Stomach (tissue), 9 donors: ENCODE results near the gene TBPL1. TPM values are rescaled to one million over a fixed set of nuclear protein-coding genes. Genes with fewer than 3 reads are reported as not detected.
A peak's percentile ranks its signal among the peaks of the same experiment; 100 is the strongest.

ENCODE experiments used
- DNase-seq, 2 donors: peaks; one replicate each; pipeline versions ENCODE4 v3.0.0 to v3.0.0-alpha.2; 2013 to 2019
- H3K27ac ChIP-seq, 5 donors: fragments of 200-600 bp in 4 of 5; sonication (generic) in 4 of 5; one replicate each; pipeline ENCODE4 v1.5.1; 2013 to 2019; ENCODE audit warnings: mild to moderate bottlenecking in 1 of 5, moderate library complexity in 1 of 5
- H3K27me3 ChIP-seq, 3 donors: fragments of 200-600 bp; sonication (generic); one replicate each; pipeline ENCODE4 v1.5.1; 2017 to 2019; ENCODE audit warnings: mixed run types in 1 of 3
- H3K36me3 ChIP-seq, 4 donors: fragments of 200-600 bp; sonication (generic); 1 replicate in 3 of 4; 2 replicates in 1 of 4; pipeline ENCODE4 v1.5.1; 2016 to 2019
- H3K4me1 ChIP-seq, 4 donors: fragments of 200-600 bp; sonication (generic); one replicate each; pipeline ENCODE4 v1.5.1; 2016 to 2019
- H3K4me3 ChIP-seq, 4 donors: fragments of 200-600 bp; sonication (generic) in 3 of 4; one replicate each; pipeline ENCODE4 v1.5.1; 2016 to 2019; ENCODE audit warnings: mild to moderate bottlenecking in 1 of 4
- H3K9me3 ChIP-seq, 4 donors: fragments of 200-600 bp; sonication (generic); one replicate each; pipeline ENCODE4 v1.5.1; 2016 to 2019
- CTCF ChIP-seq, 7 experiments: fragments of 450-650 bp in 4 of 7; fragments of 200-600 bp in 3 of 7; sonication (generic) in 3 of 7; IDR thresholded peaks; one replicate each; pipeline ENCODE4 v1.5.1; 2016 to 2019; ENCODE audit warnings: antibody characterized with exemption in 7 of 7, control low read depth in 2 of 7, mild to moderate bottlenecking in 1 of 7
- EP300 ChIP-seq: sonication (generic); formaldehyde crosslinking; IDR thresholded peaks from one replicate; pipeline ENCODE4 v1.6.1; 2017; ENCODE audit warnings: antibody characterized with exemption
- POLR2A ChIP-seq, 4 donors: fragments of 450-650 bp; IDR thresholded peaks; one replicate each; pipeline ENCODE4 v1.6.1; 2016; ENCODE audit warnings: antibody characterized with exemption in 4 of 4, control low read depth in 2 of 4, mild to moderate bottlenecking in 1 of 4, moderate library complexity in 1 of 4
- POLR2AphosphoS5 ChIP-seq, 3 donors: sonication (generic); formaldehyde crosslinking; IDR thresholded peaks; one replicate each; pipeline ENCODE4 v1.6.1; 2016; ENCODE audit warnings: antibody characterized with exemption in 3 of 3
- WGBS, 5 donors: extraction: QIAGEN DNeasy Blood & Tissue Kit in 3 of 5; methylation state at CpG; one replicate each; pipeline versions ENCODE4 v1.1.5 to v1.1.7; 2013 to 2018; 5-methylcytosine and 5-hydroxymethylcytosine counted together
- intact Hi-C: fragments of 100-400 bp; cut with DNase I; formaldehyde crosslinking; loops from one replicate; pipeline ENCODE4 v1.15.1; 2023; ENCODE audit warnings: low total_unique reads
- polyA plus RNA-seq, 3 donors: library from polyadenylated mRNA; stranded (reverse); fragments of 200-250 nt; gene quantifications; one replicate each; pipeline ENCODE4 v1.2.3, GENCODE V29; 2013
- total RNA-seq, 5 donors: library from RNA; depleted of rRNA; stranded (reverse); fragments of >200 nt; gene quantifications; one replicate each; pipeline versions ENCODE4 v1.1.0 to v1.2.3, GENCODE V29; 2014 to 2016
- donor health status: healthy with polysubstance abuse.
- donor health status: Bipolar disorder and iron deficiency.
- donor health status: healthy.

TBPL1 gene
- total and polyA plus RNA-seq, 8 donors: 0.29 to 67.7 (median 17.7) TPM

GRCh38 chr6:133983099-133983939, 30.3 kb downstream of the TBPL1 start:
- H3K27ac ChIP-seq: no peak overlapping the region
- WGBS, 5 donors: 76 to 81% (median 80%) methylated on average over 9 of the region's 9 CpGs

GRCh38 chr6:133985970-133986369, 32.9 kb downstream of the TBPL1 start:
- Histone ChIP-seq H3K4me3 (no peak overlapping the region), H3K27me3 (no peaks in the 10 kb centered on the region), H3K27ac (no peak overlapping the region), H3K4me1 (peaks cover 0 to 8% (median 3%) of the 10 kb centered on the region in 4 donors), H3K36me3 (peaks cover 14 to 82% (median 62%) of the 10 kb centered on the region in 4 donors), H3K9me3 (no peaks in the 10 kb centered on the region)
- intact Hi-C loops: no loop called here
- WGBS, 5 donors: 83 to 97% (median 95%) methylated on average over 1 of the region's 1 CpG
- TF ChIP-seq POLR2A (IDR thresholded peaks at IDR 0.05) (no peak), EP300 (no peak), CTCF (IDR thresholded peaks at IDR 0.05) (no peak), POLR2AphosphoS5 (IDR thresholded peaks at IDR 0.05) (no peak)
- DNase-seq: no peak

More at GRCh38 chr6:133983099-133983939, 30.3 kb downstream of the TBPL1 start:
- H3K9me3 ChIP-seq: no peaks in the 10 kb centered on the region
- intact Hi-C loops: no loop called here
- no peaks in the 10 kb centered on the region for H3K27me3 ChIP-seq
- TF ChIP-seq EP300: no peak
- TF ChIP-seq CTCF (IDR thresholded peaks at IDR 0.05): no peak
- TF ChIP-seq POLR2A (IDR thresholded peaks at IDR 0.05): no peak
- TF ChIP-seq POLR2AphosphoS5 (IDR thresholded peaks at IDR 0.05): no peak
- no peak overlapping the region for H3K4me3 ChIP-seq
- peaks cover 15 to 74% (median 63%) of the 10 kb centered on the region in 4 donors for H3K36me3 ChIP-seq
- DNase-seq: peak in 1 of 2 donors; percentile 36
- H3K4me1 ChIP-seq: peaks cover 6 to 18% (median 14%) of the 10 kb centered on the region in 4 donors

GRCh38 chr6:133986942-133987341, 33.9 kb downstream of the TBPL1 start:
- no peak for DNase-seq
- 89 to 96% (median 93%) methylated on average over 2 of the region's 2 CpGs for WGBS, 5 donors
- Histone ChIP-seq H3K4me3 (no peak overlapping the region), H3K36me3 (peaks cover 5 to 72% (median 57%) of the 10 kb centered on the region in 4 donors), H3K27me3 (no peaks in the 10 kb centered on the region), H3K9me3 (no peaks in the 10 kb centered on the region), H3K4me1 (peaks cover 0 to 17% (median 8%) of the 10 kb centered on the region in 4 donors), H3K27ac (no peak overlapping the region)
- intact Hi-C loops: no loop called here
- TF ChIP-seq CTCF (IDR thresholded peaks at IDR 0.05): no peak
- no peak for TF ChIP-seq POLR2A (IDR thresholded peaks at IDR 0.05)
- no peak for TF ChIP-seq POLR2AphosphoS5 (IDR thresholded peaks at IDR 0.05)
- no peak for TF ChIP-seq EP300

- no peak for TF ChIP-seq POLR2AphosphoS5 (IDR thresholded peaks at IDR 0.05)
- no peak for TF ChIP-seq POLR2A (IDR thresholded peaks at IDR 0.05)
- TF ChIP-seq CTCF (IDR thresholded peaks at IDR 0.05): no peak
- TF ChIP-seq EP300: no peak
- intact Hi-C loops: no loop called here
- Histone ChIP-seq H3K36me3 (peaks cover 3 to 49% (median 35%) of the 10 kb centered on the region in 4 donors), H3K4me3 (no peak overlapping the region), H3K4me1 (peaks cover 0 to 32% (median 15%) of the 10 kb centered on the region in 4 donors), H3K27ac (no peak overlapping the region), H3K9me3 (no peaks in the 10 kb centered on the region), H3K27me3 (no peaks in the 10 kb centered on the region)
- 91 to 97% (median 94%) methylated on average over 2 of the region's 2 CpGs for WGBS, 5 donors
- no peak for DNase-seq
Measured at GRCh38 chr6:133989525-133989924, 36.5 kb downstream of the TBPL1 start.
